HG02885 (cell line): ENCODE data around the gene MMP24.

ENCODE experiments used
- ATAC-seq: cut with Tn5 transposase; IDR thresholded peaks from one replicate; pipeline ENCODE4 v1.9.1; 2021; ENCODE audit warnings: mild to moderate bottlenecking; ENCODE audit not compliant: unreplicated experiment, poor library complexity

The MMP24 gene

GRCh38 chr20:35326021-35326739, 99.7 kb downstream of the MMP24 start:
- ATAC-seq, result no peak
